IPS-20b (cell line): ENCODE measurements around the gene ZMYM2.
A peak's percentile ranks its signal among the peaks of the same experiment; 100 is the strongest.

ENCODE experiments used
- H3K27ac ChIP-seq: one replicate; pipeline ENCODE4 v1.5.1; 2013; ENCODE audit warnings: low read length
- H3K27me3 ChIP-seq: 2 replicates; pipeline ENCODE4 v1.6.1; 2013; ENCODE audit warnings: mild to moderate bottlenecking, low read length, inconsistent platforms; ENCODE audit not compliant: insufficient read depth
- H3K36me3 ChIP-seq: 2 replicates; pipeline ENCODE4 v1.6.1; 2013; ENCODE audit warnings: low read depth, mild to moderate bottlenecking, inconsistent platforms, low read length, moderate library complexity; ENCODE audit not compliant: insufficient read depth
- H3K4me1 ChIP-seq: 2 replicates; pipeline ENCODE4 v1.6.1; 2013; ENCODE audit warnings: mild to moderate bottlenecking, control low read depth, inconsistent platforms, low read length, moderate library complexity; ENCODE audit not compliant: insufficient read depth
- H3K4me3 ChIP-seq: 2 replicates; pipeline ENCODE4 v1.5.1; 2013; ENCODE audit warnings: mild to moderate bottlenecking, low read length, inconsistent platforms
- H3K9ac ChIP-seq: 2 replicates; pipeline ENCODE4 v1.6.1; 2013; ENCODE audit warnings: low read depth, mild to moderate bottlenecking, inconsistent platforms, low read length, moderate library complexity
- H3K9me3 ChIP-seq: 2 replicates; pipeline ENCODE4 v1.6.1; 2013; ENCODE audit warnings: mild to moderate bottlenecking, low read depth, low read length, inconsistent platforms; ENCODE audit not compliant: insufficient read depth

Gene ZMYM2

GRCh38 chr13:20118268-20119140, 160.0 kb downstream of the ZMYM2 start:
- H3K9me3 ChIP-seq = no peaks in the 10 kb centered on the region
- H3K36me3 ChIP-seq = no peaks in the 10 kb centered on the region
- no peak overlapping the region for H3K27ac ChIP-seq
- peak overlapping the region; percentile 59 for H3K9ac ChIP-seq
- peaks cover 8% of the 10 kb centered on the region; the same call in 1 of the 2 replicates for H3K4me1 ChIP-seq
- H3K27me3 ChIP-seq = peaks cover 14% of the 10 kb centered on the region; the same call in 1 of the 2 replicates
- H3K4me3 ChIP-seq = peak overlapping the region; percentile 74; the same call in 1 of the 2 replicates

GRCh38 chr13:20119960-20120359, 161.4 kb downstream of the ZMYM2 start:
- Histone ChIP-seq H3K36me3 (no peaks in the 10 kb centered on the region), H3K9me3 (no peaks in the 10 kb centered on the region), H3K27ac (peak overlapping the region; percentile 1), H3K4me3 (peak overlapping the region; percentile 46; the same call in 1 of the 2 replicates), H3K27me3 (peaks cover 14% of the 10 kb centered on the region; the same call in 1 of the 2 replicates), H3K9ac (peak overlapping the region; percentile 42; the same call in 1 of the 2 replicates), H3K4me1 (peaks cover 8% of the 10 kb centered on the region; the same call in 1 of the 2 replicates)

- no peak overlapping the region for H3K9ac ChIP-seq
- no peaks in the 10 kb centered on the region for H3K36me3 ChIP-seq
- peaks cover 8% of the 10 kb centered on the region; the same call in 1 of the 2 replicates for H3K4me1 ChIP-seq
- H3K9me3 ChIP-seq = no peaks in the 10 kb centered on the region
- H3K4me3 ChIP-seq = no peak overlapping the region
- H3K27ac ChIP-seq = no peak overlapping the region
- peaks cover 23% of the 10 kb centered on the region; the same call in 1 of the 2 replicates for H3K27me3 ChIP-seq
These were observed 162.6 kb downstream of the ZMYM2 start for GRCh38 chr13:20121159-20121525.

- Histone ChIP-seq H3K27ac (no peak overlapping the region), H3K4me1 (peaks cover 5% of the 10 kb centered on the region; the same call in 1 of the 2 replicates), H3K9me3 (no peaks in the 10 kb centered on the region), H3K27me3 (peaks cover 28% of the 10 kb centered on the region), H3K4me3 (no peak overlapping the region), H3K9ac (no peak overlapping the region), H3K36me3 (no peaks in the 10 kb centered on the region)
These were observed 165.8 kb downstream of the ZMYM2 start for GRCh38 chr13:20124303-20124702.

- Histone ChIP-seq H3K4me1 (peaks cover 2% of the 10 kb centered on the region; the same call in 1 of the 2 replicates), H3K4me3 (no peak overlapping the region), H3K9ac (no peak overlapping the region), H3K27ac (no peak overlapping the region), H3K9me3 (no peaks in the 10 kb centered on the region), H3K27me3 (peaks cover 37% of the 10 kb centered on the region), H3K36me3 (no peaks in the 10 kb centered on the region)
These were observed 166.7 kb downstream of the ZMYM2 start for GRCh38 chr13:20125129-20125782.

GRCh38 chr13:20125783-20126165, 167.2 kb downstream of the ZMYM2 start:
- Histone ChIP-seq H3K36me3 (no peaks in the 10 kb centered on the region), H3K4me3 (no peak overlapping the region), H3K9me3 (no peaks in the 10 kb centered on the region), H3K27ac (no peak overlapping the region), H3K9ac (no peak overlapping the region), H3K4me1 (peaks cover 2% of the 10 kb centered on the region; the same call in 1 of the 2 replicates), H3K27me3 (peaks cover 42% of the 10 kb centered on the region)

- Histone ChIP-seq H3K4me1 (no peaks in the 10 kb centered on the region), H3K27ac (no peak overlapping the region), H3K27me3 (peaks cover 51% of the 10 kb centered on the region), H3K9me3 (no peaks in the 10 kb centered on the region), H3K4me3 (no peak overlapping the region), H3K9ac (no peak overlapping the region), H3K36me3 (no peaks in the 10 kb centered on the region)
These were observed 168.2 kb downstream of the ZMYM2 start for GRCh38 chr13:20126541-20127261.

GRCh38 chr13:20127262-20127561, 168.7 kb downstream of the ZMYM2 start:
- Histone ChIP-seq H3K4me1 (no peaks in the 10 kb centered on the region), H3K9me3 (no peaks in the 10 kb centered on the region), H3K4me3 (peak overlapping the region; percentile 73), H3K9ac (peak overlapping the region; percentile 51; the same call in 1 of the 2 replicates), H3K27ac (no peak overlapping the region), H3K27me3 (peaks cover 53% of the 10 kb centered on the region), H3K36me3 (no peaks in the 10 kb centered on the region)

- H3K9me3 ChIP-seq = no peaks in the 10 kb centered on the region
- H3K4me1 ChIP-seq = no peaks in the 10 kb centered on the region
- H3K27ac ChIP-seq = no peak overlapping the region
- H3K36me3 ChIP-seq = no peaks in the 10 kb centered on the region
- H3K9ac ChIP-seq = peak overlapping the region; percentile 51; the same call in 1 of the 2 replicates
- H3K4me3 ChIP-seq = peak overlapping the region; percentile 73
- H3K27me3 ChIP-seq = peaks cover 53% of the 10 kb centered on the region
These were observed 169.3 kb downstream of the ZMYM2 start for GRCh38 chr13:20127562-20128458.

GRCh38 chr13:20128459-20128931, 170.0 kb downstream of the ZMYM2 start:
- peaks cover 53% of the 10 kb centered on the region for H3K27me3 ChIP-seq
- no peak overlapping the region; the same call in 1 of the 2 replicates for H3K9ac ChIP-seq
- no peaks in the 10 kb centered on the region for H3K36me3 ChIP-seq
- peak overlapping the region; percentile 73 for H3K4me3 ChIP-seq
- H3K27ac ChIP-seq = no peak overlapping the region
- H3K9me3 ChIP-seq = no peaks in the 10 kb centered on the region
- no peaks in the 10 kb centered on the region for H3K4me1 ChIP-seq
